Kidney (tissue), 14 donors: ENCODE results near the gene RARG. TPM values are rescaled to one million over a fixed set of nuclear protein-coding genes. Genes with fewer than 3 reads are reported as not detected.

Experiments used
- DNase-seq, 5 donors: peaks; one replicate each; pipeline ENCODE4 v3.0.0-alpha.2; 2013 to 2020
- FAIRE-seq: peaks from 2 replicates; lab custom pipeline; 2012; peaks lifted over from hg19 to GRCh38; lab: Jason Lieb, UNC
- H3K27ac ChIP-seq, 2 donors: one replicate each; pipeline ENCODE4 v1.7.0; 2013; ENCODE audit warnings: low read depth in 2 of 2, low read length in 2 of 2, inconsistent platforms in 1 of 2
- H3K27me3 ChIP-seq: one replicate; pipeline ENCODE4 v1.7.1; 2013; ENCODE audit warnings: low read length, inconsistent platforms; ENCODE audit not compliant: control insufficient read depth, insufficient read depth
- H3K36me3 ChIP-seq, 3 donors: one replicate each; pipeline versions ENCODE4 v1.7.0 to v1.7.1; 2013; ENCODE audit warnings: low read length in 3 of 3, control low read depth in 1 of 3, inconsistent platforms in 1 of 3; ENCODE audit not compliant: insufficient read depth in 3 of 3, control insufficient read depth in 2 of 3
- H3K4me1 ChIP-seq, 3 donors: one replicate each; pipeline versions ENCODE4 v1.7.0 to v1.7.1; 2013; ENCODE audit warnings: low read length in 3 of 3, inconsistent platforms in 1 of 3, low read depth in 1 of 3; ENCODE audit not compliant: control insufficient read depth in 2 of 3, insufficient read depth in 2 of 3
- H3K4me3 ChIP-seq, 3 donors: one replicate each; pipeline versions ENCODE4 v1.7.0 to v1.8.1; 2013; ENCODE audit warnings: low read length in 3 of 3, control low read depth in 1 of 3, inconsistent platforms in 1 of 3
- H3K9ac ChIP-seq, 3 donors: one replicate each; pipeline versions ENCODE4 v1.7.0 to v1.7.1; 2013; ENCODE audit warnings: low read length in 3 of 3, control low read depth in 1 of 3, inconsistent platforms in 1 of 3
- H3K9me3 ChIP-seq, 3 donors: one replicate each; pipeline versions ENCODE4 v1.7.0 to v1.7.1; 2013; ENCODE audit warnings: low read length in 3 of 3, control low read depth in 1 of 3, inconsistent platforms in 1 of 3; ENCODE audit not compliant: control insufficient read depth in 2 of 3, insufficient read depth in 1 of 3
- intact Hi-C: fragments of 100-400 bp; cut with DNase I; formaldehyde crosslinking; loops from one replicate; pipeline ENCODE4 v1.11.1; 2022
- polyA plus RNA-seq: library from polyadenylated mRNA; stranded (reverse); fragments of 350-450 nt; fragmentation: Illumina TruSeq; extraction: RNeasy Lipid Tissue Mini Kit (QIAGEN cat#74804); gene quantifications from one replicate; pipeline ENCODE4 v1.2.3, GENCODE V29; 2014; ENCODE audit warnings: low read depth, low replicate concordance; ENCODE audit not compliant: insufficient read depth
- total RNA-seq: library from RNA; stranded (reverse); fragmentation: NEBNext Ultra II Directional; extraction: Animal tissue kit (Norgen Biotek cat#: 25700); gene quantifications from one replicate; pipeline ENCODE4 v1.2.1, GENCODE V29; 2021
- TF ChIP-seq, protein P1 (sequence below): IDR thresholded peaks from 3 replicates; pipeline ENCODE4 v1.5.1; 2012; ENCODE audit warnings: mild to moderate bottlenecking, moderate library complexity, borderline replicate concordance; ENCODE audit not compliant: insufficient read depth; ENCODE audit errors: extremely low read depth
- donor health status: control.
- donor health status: control.
- donor health status: control.
- donor health status: control.
- donor health status: control.
- donor health status: DM: yes; HTN: yes; CAD: no.
- donor health status: Normal renal cell carcinoma (clear cell type).

Gene RARG
- total and polyA plus RNA-seq, 2 donors from 2014 or later: 13.2 to 34.1 TPM

DNA sequence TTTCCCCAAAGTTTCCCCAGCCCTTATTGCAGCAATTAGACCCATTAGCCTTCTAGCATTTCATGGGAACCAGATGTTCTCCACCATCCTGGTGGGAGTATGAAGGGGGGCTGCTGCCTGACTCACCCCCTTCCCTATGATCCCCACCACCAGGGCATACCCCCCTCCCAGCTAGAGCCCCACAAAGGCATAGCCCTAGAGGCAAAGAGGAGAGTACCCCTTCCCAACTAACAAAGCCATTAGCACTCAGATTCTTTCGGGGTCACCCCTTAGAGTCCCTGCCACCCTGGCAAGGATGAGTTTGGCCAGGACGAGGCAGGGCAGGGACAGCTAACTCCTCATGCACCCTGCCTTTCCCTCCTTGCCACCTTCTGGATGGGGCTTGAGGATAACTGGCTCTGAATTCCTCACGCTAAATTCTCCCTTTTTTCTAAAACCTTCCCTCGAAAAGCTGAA lies 9.2 kb downstream of the RARG start:
- no peak for FAIRE-seq
- intact Hi-C loops: no loop called here

GRCh38 chr12:53222170-53222721 lies 9.8 kb downstream of the RARG start:
- H3K4me3 ChIP-seq: peak overlapping the region in 2 of 3 donors; percentile 10 to 13
- H3K9ac ChIP-seq: no peak overlapping the region

More for the DNA sequence above, 9.2 kb downstream of the RARG start:
- Histone ChIP-seq H3K36me3 (no peaks in the 10 kb centered on the region), H3K4me1 (peaks cover 5 to 24% (median 8%) of the 10 kb centered on the region in 3 donors), H3K9ac (no peak overlapping the region), H3K27ac (peak overlapping the region; percentile 23 to 66), H3K4me3 (no peak overlapping the region), H3K27me3 (peaks cover 4% of the 10 kb centered on the region), H3K9me3 (no peaks in the 10 kb centered on the region)
- TF ChIP-seq, protein P1, sequence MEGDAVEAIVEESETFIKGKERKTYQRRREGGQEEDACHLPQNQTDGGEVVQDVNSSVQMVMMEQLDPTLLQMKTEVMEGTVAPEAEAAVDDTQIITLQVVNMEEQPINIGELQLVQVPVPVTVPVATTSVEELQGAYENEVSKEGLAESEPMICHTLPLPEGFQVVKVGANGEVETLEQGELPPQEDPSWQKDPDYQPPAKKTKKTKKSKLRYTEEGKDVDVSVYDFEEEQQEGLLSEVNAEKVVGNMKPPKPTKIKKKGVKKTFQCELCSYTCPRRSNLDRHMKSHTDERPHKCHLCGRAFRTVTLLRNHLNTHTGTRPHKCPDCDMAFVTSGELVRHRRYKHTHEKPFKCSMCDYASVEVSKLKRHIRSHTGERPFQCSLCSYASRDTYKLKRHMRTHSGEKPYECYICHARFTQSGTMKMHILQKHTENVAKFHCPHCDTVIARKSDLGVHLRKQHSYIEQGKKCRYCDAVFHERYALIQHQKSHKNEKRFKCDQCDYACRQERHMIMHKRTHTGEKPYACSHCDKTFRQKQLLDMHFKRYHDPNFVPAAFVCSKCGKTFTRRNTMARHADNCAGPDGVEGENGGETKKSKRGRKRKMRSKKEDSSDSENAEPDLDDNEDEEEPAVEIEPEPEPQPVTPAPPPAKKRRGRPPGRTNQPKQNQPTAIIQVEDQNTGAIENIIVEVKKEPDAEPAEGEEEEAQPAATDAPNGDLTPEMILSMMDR: no peak
- peak in 2 of 5 donors; percentile 47 to 49 for DNase-seq

GRCh38 chr12:53221203-53222080 lies 10.6 kb downstream of the RARG start:
- Histone ChIP-seq H3K36me3 (no peaks in the 10 kb centered on the region), H3K9me3 (no peaks in the 10 kb centered on the region), H3K4me1 (peaks cover 5 to 31% (median 8%) of the 10 kb centered on the region in 3 donors), H3K27me3 (peaks cover 4% of the 10 kb centered on the region), H3K27ac (peak overlapping the region; percentile 94 to 100), H3K9ac (peak overlapping the region; percentile 28 to 96 (median 52)), H3K4me3 (peak overlapping the region; percentile 46 to 91 (median 69))
- TF ChIP-seq, protein P1: peak; percentile 4
- DNase-seq (peak; percentile 83 to 94 (median 89)), FAIRE-seq (no peak)
- intact Hi-C loops: no loop called here

More at GRCh38 chr12:53222170-53222721, 9.8 kb downstream of the RARG start:
- Histone ChIP-seq H3K9me3 (no peaks in the 10 kb centered on the region), H3K27ac (peak overlapping the region; percentile 66 to 100), H3K27me3 (peaks cover 4% of the 10 kb centered on the region), H3K36me3 (no peaks in the 10 kb centered on the region), H3K4me1 (peaks cover 5 to 27% (median 8%) of the 10 kb centered on the region in 3 donors)
- intact Hi-C loops: no loop called here
- TF ChIP-seq, protein P1: no peak
- peak in 3 of 5 donors; percentile 41 to 65 (median 52) for DNase-seq
- FAIRE-seq: no peak
